Measurements from ENCODE around the gene RALY. TPM values are rescaled to one million over a fixed set of nuclear protein-coding genes. Genes with fewer than 3 reads are reported as not detected.

RALY gene
- total and polyA plus RNA-seq, 3 donors from 2014 or later, result 184 to 247 (median 224) TPM

Small RNA genes lying within 50 kb of the gene (microRNA-seq; reads per million reads assigned to microRNA genes)
- 0 to 1.4 reads per million in 2 donors for gene MIR4755 (ENCODE audit: borderline number of aligned reads in 2 of 2, borderline replicate concordance in 1 of 2)

Small RNA genes lying within 50 kb of the gene (small RNA-seq; reads per million reads assigned to genes)
- gene MIR4755, result 0 reads per million in 2 donors

Other genes starting within 250 kb of the RALY start
- 100 to 1,000 TPM in 1 of 2 donors, 10 to 100 TPM in 1; 98.3 to 102 TPM for gene CHMP4B, start 182.6 kb upstream of the RALY start, total RNA-seq
- gene CHMP4B, start 182.6 kb upstream of the RALY start, polyA plus RNA-seq (ENCODE audit: insufficient read depth, low read depth, low replicate concordance), result 114 TPM
- 10 to 100 TPM; 41.9 to 45.4 TPM for gene EIF2S2, start 118.3 kb downstream of the RALY start, total RNA-seq
- 48.9 TPM for gene EIF2S2, start 118.3 kb downstream of the RALY start, polyA plus RNA-seq (ENCODE audit: insufficient read depth, low read depth, low replicate concordance)
- 1 to 10 TPM in 1 of 2 donors, not detected in 1; 2.1 TPM for gene ASIP, start 247.5 kb downstream of the RALY start, total RNA-seq
- 0.65 TPM for gene ASIP, start 247.5 kb downstream of the RALY start, polyA plus RNA-seq (ENCODE audit: insufficient read depth, low read depth, low replicate concordance)

Data from testis (tissue), 3 donors.